Activated B cell treated with CpG ODN at 0.5 μM for 24 hours (primary cell): ENCODE measurements around the gene SLC45A3. TPM values are rescaled to one million over a fixed set of nuclear protein-coding genes. Genes with fewer than 3 reads are reported as not detected.
"Not testable (repeated sequence)": the region's sequence is repeated elsewhere in the genome, so short reads cannot be mapped to it uniquely, and the experiment has no call there.

ENCODE experiments used
- ATAC-seq: fragments of 200-7000 bp; cut with Tn5 transposase; one replicate; pipeline ENCODE4 v1.10.0; 2021; ENCODE audit warnings: low read depth, mild to moderate bottlenecking, moderate library complexity
- CTCF ChIA-PET: fragments of 350-600 bp; sonication (Branson Sonifier 250); formaldehyde crosslinking; loops from one replicate; lab custom pipeline; 2021; ENCODE audit warnings: antibody characterized with exemption; lab: Charles Lee
- POLR2A ChIA-PET: fragments of 350-600 bp; sonication (Branson Sonifier 250); formaldehyde crosslinking; loops from one replicate; lab custom pipeline; 2021; ENCODE audit warnings: antibody characterized with exemption; lab: Charles Lee
- DNase-seq: peaks from one replicate; pipeline ENCODE4 v3.0.0; 2022
- H3K27ac Mint-ChIP-seq: one replicate; pipeline ENCODE4 v1.8.0; 2020; ENCODE audit warnings: mixed read lengths
- H3K27me3 Mint-ChIP-seq: one replicate; pipeline ENCODE4 v1.8.0; 2021; ENCODE audit warnings: mixed read lengths
- H3K36me3 Mint-ChIP-seq: one replicate; pipeline ENCODE4 v1.8.0; 2021; ENCODE audit warnings: low read depth, mixed read lengths
- H3K4me1 Mint-ChIP-seq: one replicate; pipeline ENCODE4 v1.8.0; 2021; ENCODE audit warnings: mixed read lengths
- H3K4me3 Mint-ChIP-seq: one replicate; pipeline ENCODE4 v1.8.0; 2020; ENCODE audit warnings: mild to moderate bottlenecking, mixed read lengths
- H3K9me3 Mint-ChIP-seq: one replicate; pipeline ENCODE4 v1.8.0; 2020; ENCODE audit warnings: mixed read lengths
- intact Hi-C: fragments of 100-400 bp; cut with micrococcal nuclease; formaldehyde crosslinking; loops from one replicate; pipeline ENCODE4 v1.15.1; 2024
- total RNA-seq: library from RNA; stranded (reverse); gene quantifications from 2 replicates; pipeline ENCODE4 v1.2.3, GENCODE V29; 2022
- TF ChIP-seq, protein P1 (sequence below): fragments of 200-600 bp; IDR thresholded peaks from one replicate; pipeline ENCODE4 v1.8.0; 2022; ENCODE audit warnings: antibody characterized with exemption, mild to moderate bottlenecking

SLC45A3 gene
- total RNA-seq, 1 donor from 2014 or later: 7.4 TPM

DNA sequence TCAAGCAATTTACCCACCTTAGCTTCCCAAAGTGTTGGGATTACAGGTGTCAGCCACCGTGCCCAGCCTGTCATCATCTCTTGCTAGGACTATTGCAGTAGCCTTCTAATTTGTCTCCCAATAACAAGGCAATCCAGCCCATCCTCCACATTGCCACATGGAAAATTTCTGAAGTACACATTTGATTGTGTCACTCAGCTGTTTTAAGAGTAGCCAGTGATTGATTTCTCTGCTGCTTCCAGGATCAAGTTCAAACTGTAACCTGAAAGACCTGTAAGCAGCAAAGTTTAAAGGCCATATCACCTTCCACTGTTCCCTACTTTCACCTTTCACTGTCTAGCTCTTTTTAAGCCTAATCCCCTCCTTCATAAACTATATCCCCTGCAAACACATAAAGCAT lies 40.7 kb downstream of the SLC45A3 start:
- ChIA-PET CTCF (no interaction called here), POLR2A (no interaction called here)
- Mint-ChIP-seq H3K4me1 (no peaks in the 10 kb centered on the region), H3K9me3 (no peaks in the 10 kb centered on the region), H3K27ac (no peak overlapping the region), H3K27me3 (no peaks in the 10 kb centered on the region), H3K36me3 (no peaks in the 10 kb centered on the region), H3K4me3 (no peak overlapping the region)
- no peak for ATAC-seq
- intact Hi-C loops: no loop called here
- no peak for DNase-seq
- TF ChIP-seq, protein P1, sequence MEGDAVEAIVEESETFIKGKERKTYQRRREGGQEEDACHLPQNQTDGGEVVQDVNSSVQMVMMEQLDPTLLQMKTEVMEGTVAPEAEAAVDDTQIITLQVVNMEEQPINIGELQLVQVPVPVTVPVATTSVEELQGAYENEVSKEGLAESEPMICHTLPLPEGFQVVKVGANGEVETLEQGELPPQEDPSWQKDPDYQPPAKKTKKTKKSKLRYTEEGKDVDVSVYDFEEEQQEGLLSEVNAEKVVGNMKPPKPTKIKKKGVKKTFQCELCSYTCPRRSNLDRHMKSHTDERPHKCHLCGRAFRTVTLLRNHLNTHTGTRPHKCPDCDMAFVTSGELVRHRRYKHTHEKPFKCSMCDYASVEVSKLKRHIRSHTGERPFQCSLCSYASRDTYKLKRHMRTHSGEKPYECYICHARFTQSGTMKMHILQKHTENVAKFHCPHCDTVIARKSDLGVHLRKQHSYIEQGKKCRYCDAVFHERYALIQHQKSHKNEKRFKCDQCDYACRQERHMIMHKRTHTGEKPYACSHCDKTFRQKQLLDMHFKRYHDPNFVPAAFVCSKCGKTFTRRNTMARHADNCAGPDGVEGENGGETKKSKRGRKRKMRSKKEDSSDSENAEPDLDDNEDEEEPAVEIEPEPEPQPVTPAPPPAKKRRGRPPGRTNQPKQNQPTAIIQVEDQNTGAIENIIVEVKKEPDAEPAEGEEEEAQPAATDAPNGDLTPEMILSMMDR: no peak

DNA sequence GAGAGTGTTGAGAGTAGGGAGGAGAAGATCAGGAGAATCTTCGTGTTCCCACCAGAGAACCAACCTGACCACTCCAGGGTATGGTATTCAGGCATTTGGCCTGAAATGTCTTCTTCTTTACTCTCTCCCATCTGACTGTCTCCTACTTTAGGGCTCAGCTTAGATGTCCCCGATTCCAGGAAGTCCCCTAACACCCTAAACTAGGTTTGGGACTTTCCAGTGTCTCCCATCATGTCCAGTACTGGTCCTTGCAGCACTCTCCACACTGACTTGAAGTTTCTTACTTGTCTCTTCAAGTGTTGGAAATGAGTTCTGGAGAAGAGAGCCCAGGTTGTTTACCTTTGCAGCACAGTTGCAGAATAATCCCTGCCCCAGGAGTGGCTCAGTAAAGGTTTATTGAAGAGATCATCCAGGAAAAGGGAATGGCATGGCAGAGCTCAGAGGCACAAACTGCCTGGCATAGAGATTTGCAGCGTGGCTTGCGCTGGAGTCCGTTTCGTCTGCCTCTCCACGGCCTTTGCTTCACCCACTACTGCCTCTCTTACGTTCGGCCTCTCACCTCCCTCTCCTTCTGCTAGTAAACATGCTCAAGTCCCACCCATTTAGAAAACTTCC lies 42.3 kb downstream of the SLC45A3 start:
- Mint-ChIP-seq H3K4me1 (no peaks in the 10 kb centered on the region), H3K4me3 (no peak overlapping the region), H3K9me3 (no peaks in the 10 kb centered on the region), H3K27me3 (no peaks in the 10 kb centered on the region), H3K27ac (no peak overlapping the region), H3K36me3 (no peaks in the 10 kb centered on the region)
- DNase-seq (no peak), ATAC-seq (no peak)
- intact Hi-C loops: no loop called here
- ChIA-PET CTCF (interaction anchor here (7.3 kb wide), 1 partner anchor 47 kb away, joined by 126 read pairs; no protein-coding TSS in a partner anchor), POLR2A (no interaction called here)
- TF ChIP-seq, protein P1: no peak

DNA sequence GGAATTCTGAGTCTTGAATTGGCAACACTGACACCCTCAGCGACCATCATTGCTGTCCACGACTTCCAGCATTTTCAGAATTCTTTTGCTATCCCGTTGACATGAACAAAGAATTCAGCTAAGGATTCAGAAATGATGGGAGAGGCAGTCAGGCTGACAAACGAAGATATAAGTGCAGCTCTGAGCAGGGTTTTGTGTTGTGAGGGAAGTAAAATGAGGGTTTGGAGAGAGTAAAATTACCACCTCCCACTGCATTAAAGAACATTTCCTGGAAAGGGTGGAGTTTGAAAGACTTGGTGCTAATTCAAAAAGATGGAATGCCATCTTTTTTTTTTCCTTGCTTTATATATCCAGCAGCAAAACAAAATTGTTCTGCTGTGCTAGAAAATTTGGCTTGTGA lies 43.6 kb downstream of the SLC45A3 start:
- no peaks in the 10 kb centered on the region for H3K27me3 Mint-ChIP-seq
- POLR2A ChIA-PET: no interaction called here
- no peak overlapping the region for H3K4me3 Mint-ChIP-seq
- no peaks in the 10 kb centered on the region for H3K9me3 Mint-ChIP-seq
- ATAC-seq: no peak
- intact Hi-C loops: no loop called here
- no peak overlapping the region for H3K27ac Mint-ChIP-seq
- peaks cover 6% of the 10 kb centered on the region for H3K4me1 Mint-ChIP-seq
- DNase-seq: no peak
- CTCF ChIA-PET: interaction anchor here (0.9 to 7.3 kb wide), 3 partner anchors 19 to 46 kb away, joined by 3 to 126 read pairs (median 3); no protein-coding TSS in a partner anchor
- TF ChIP-seq, protein P1: no peak
- H3K36me3 Mint-ChIP-seq: no peaks in the 10 kb centered on the region

DNA sequence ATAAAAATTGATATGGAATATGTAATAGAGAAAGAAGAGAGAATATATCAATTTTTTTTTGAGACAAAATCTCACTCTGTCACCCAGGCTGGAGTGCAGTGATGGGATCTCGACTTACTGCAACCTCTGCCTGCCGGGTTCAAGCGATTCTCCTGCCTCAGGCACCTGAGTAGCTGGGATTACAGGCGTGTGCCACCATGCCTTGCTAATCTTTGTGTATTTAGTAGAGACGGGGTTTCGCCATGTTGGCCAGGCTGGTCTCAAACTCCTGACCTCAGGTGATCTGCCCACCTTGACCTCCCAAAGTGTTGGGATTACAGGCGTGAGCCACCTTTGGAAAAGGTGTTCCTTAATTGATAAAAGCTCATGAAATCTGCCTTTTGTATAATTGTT lies 44.2 kb downstream of the SLC45A3 start:
- not testable (repeated sequence) for H3K4me1 Mint-ChIP-seq
- CTCF ChIA-PET: interaction anchor here (0.9 to 7.3 kb wide), 3 partner anchors 20 to 45 kb away, joined by 3 to 126 read pairs (median 4); no protein-coding TSS in a partner anchor

DNA sequence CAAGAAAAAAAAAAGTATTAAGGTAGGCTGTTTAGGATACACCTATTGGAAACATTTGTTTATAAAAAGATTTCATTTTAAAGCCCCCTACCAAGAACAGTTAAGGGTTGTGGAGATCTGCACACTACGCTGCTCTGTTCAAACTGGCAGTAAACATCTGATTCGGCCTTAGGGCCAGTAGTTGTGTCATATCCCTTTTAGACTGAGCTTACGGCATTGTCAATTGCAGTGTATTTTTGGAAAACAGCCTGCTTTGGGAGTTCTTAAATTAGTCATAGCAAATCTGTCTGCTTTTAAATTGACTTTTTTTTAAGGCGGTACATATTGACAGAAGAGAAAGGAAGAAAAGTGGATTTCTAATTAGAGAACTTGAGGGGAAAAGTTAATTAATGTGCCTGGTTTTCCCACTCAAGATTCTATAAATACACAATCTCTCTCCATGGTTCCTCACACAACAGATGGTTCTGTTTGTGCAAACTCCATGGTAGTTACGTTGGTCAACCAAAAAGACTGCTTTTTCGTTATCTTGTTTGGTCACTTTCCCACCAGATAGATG lies 46.8 kb downstream of the SLC45A3 start:
- Mint-ChIP-seq H3K36me3 (peaks cover 11% of the 10 kb centered on the region), H3K27ac (peak overlapping the region; percentile 93), H3K9me3 (no peaks in the 10 kb centered on the region), H3K4me3 (no peak overlapping the region), H3K4me1 (peaks cover 32% of the 10 kb centered on the region), H3K27me3 (no peaks in the 10 kb centered on the region)
- ChIA-PET CTCF (interaction anchor here (1.5 to 7.3 kb wide), 5 partner anchors 23 to 105 kb away, joined by 9 to 126 read pairs (median 13); no protein-coding TSS in a partner anchor), POLR2A (interaction anchor here (1.4 to 3.7 kb wide), 4 partner anchors 25 to 141 kb away, joined by 9 to 119 read pairs (median 22); partner anchors contain the start of gene RAB29)
- DNase-seq (no peak), ATAC-seq (no peak)
- intact Hi-C loops: loop anchor here (2.0 kb wide), 1 partner anchor 15 kb away; no protein-coding TSS in a partner anchor
- TF ChIP-seq, protein P1: no peak

More for the DNA sequence above, 44.2 kb downstream of the SLC45A3 start:
- DNase-seq, H3K9me3 Mint-ChIP-seq, ATAC-seq, intact Hi-C loops, H3K27me3 Mint-ChIP-seq, H3K27ac Mint-ChIP-seq, H3K36me3 Mint-ChIP-seq, H3K4me3 Mint-ChIP-seq: not testable (repeated sequence)
- POLR2A ChIA-PET: interaction anchor here (0.6 to 1.0 kb wide), 2 partner anchors 43 to 44 kb away, joined by 4 read pairs; partner anchors contain the start of gene SLC45A3
